Smooth muscle cell (in vitro differentiated cells): ENCODE results near the gene AFM. TPM values are rescaled to one million over a fixed set of nuclear protein-coding genes. Genes with fewer than 3 reads are reported as not detected.

Experiments
- polyA plus RNA-seq: library from polyadenylated mRNA; unstranded; fragments of >200 nt; fragmentation: Nextera tagmentation; extraction: Ambion mirVana; gene quantifications from 2 replicates; pipeline ENCODE4 v1.2.1, GENCODE V29; 2016
- small RNA-seq: library from RNA; depleted of rRNA; stranded (forward); fragments of <200 nt; gene quantifications from one replicate; pipeline ENCODE3, GENCODE V24; 2014
- total RNA-seq: library from RNA; depleted of rRNA; stranded (reverse); fragments of >200 nt; gene quantifications from 2 replicates; pipeline ENCODE4 v1.2.3, GENCODE V29; 2014

AFM gene
- total and polyA plus RNA-seq, 2 experiments from 2014 or later, result not detected

Small RNAs within 50 kb of the gene (small RNA-seq; reads per million reads assigned to genes)
- not detected for gene AC074250.1

Other genes starting within 250 kb of the AFM start
- gene ANKRD17, start 222.9 kb upstream of the AFM start, total RNA-seq, result 58.0 and 62.2 TPM in 2 replicates
- 29.7 and 33.8 TPM in 2 replicates for gene ANKRD17, start 222.9 kb upstream of the AFM start, polyA plus RNA-seq
- 0.85 and 1.5 TPM in 2 replicates for gene ALB, start 77.5 kb upstream of the AFM start, total RNA-seq
- 4.8 and 6.2 TPM in 2 replicates for gene ALB, start 77.5 kb upstream of the AFM start, polyA plus RNA-seq
- 1.9 and 5.0 TPM in 2 replicates for gene AFP, start 45.5 kb upstream of the AFM start, total RNA-seq
- 6.0 and 7.3 TPM in 2 replicates for gene AFP, start 45.5 kb upstream of the AFM start, polyA plus RNA-seq
- 0.09 TPM in 1 of 2 replicates, not detected in the other for gene RASSF6, start 138.7 kb downstream of the AFM start, total RNA-seq
- gene RASSF6, start 138.7 kb downstream of the AFM start, polyA plus RNA-seq, result 0.28 TPM in 1 of 2 replicates, not detected in the other